Measurements from ENCODE around the gene GPRC5D. TPM values are rescaled to one million over a fixed set of nuclear protein-coding genes. Genes with fewer than 3 reads are reported as not detected.
A peak's percentile ranks its signal among the peaks of the same experiment; 100 is the strongest.

Gene GPRC5D
- total RNA-seq, 2 experiments from 2014 or later: not detected

GRCh38 chr12:12912711-12913110 lies 39.3 kb downstream of the GPRC5D start:
- H3K4me1 Mint-ChIP-seq (ENCODE audit: low read depth): peaks cover 29% of the 10 kb centered on the region
- no peak overlapping the region for H3K4me3 Mint-ChIP-seq
- CTCF ChIA-PET: interaction anchor here (1.6 kb wide), 1 partner anchor 68 kb away, joined by 4 read pairs; no protein-coding TSS in a partner anchor
- intact Hi-C loops (cut with micrococcal nuclease): no loop called here
- peaks cover 6% of the 10 kb centered on the region for H3K27me3 Mint-ChIP-seq (ENCODE audit: low read depth)
- H3K9me3 Mint-ChIP-seq: no peaks in the 10 kb centered on the region
- H3K36me3 Mint-ChIP-seq (ENCODE audit: low read depth): no peaks in the 10 kb centered on the region
- no peak overlapping the region for H3K27ac Mint-ChIP-seq
- DNase-seq: no peak

GRCh38 chr12:12909995-12910420 lies 42.0 kb downstream of the GPRC5D start:
- no peak for DNase-seq
- CTCF ChIA-PET: interaction anchor here (0.6 to 2.4 kb wide), 4 partner anchors 63 to 303 kb away, joined by 4 to 13 read pairs (median 4); no protein-coding TSS in a partner anchor
- Mint-ChIP-seq H3K9me3 (no peaks in the 10 kb centered on the region), H3K27me3 (ENCODE audit: low read depth) (no peaks in the 10 kb centered on the region), H3K36me3 (ENCODE audit: low read depth) (no peaks in the 10 kb centered on the region), H3K27ac (no peak overlapping the region), H3K4me3 (no peak overlapping the region), H3K4me1 (ENCODE audit: low read depth) (peaks cover 22% of the 10 kb centered on the region)
- intact Hi-C loops (cut with micrococcal nuclease): no loop called here

GRCh38 chr12:12909228-12909994 lies 42.6 kb downstream of the GPRC5D start:
- Mint-ChIP-seq H3K4me1 (ENCODE audit: low read depth) (peaks cover 22% of the 10 kb centered on the region), H3K27ac (no peak overlapping the region), H3K36me3 (ENCODE audit: low read depth) (no peaks in the 10 kb centered on the region), H3K4me3 (no peak overlapping the region), H3K9me3 (no peaks in the 10 kb centered on the region), H3K27me3 (ENCODE audit: low read depth) (no peaks in the 10 kb centered on the region)
- intact Hi-C loops (cut with micrococcal nuclease): no loop called here
- DNase-seq: no peak
- CTCF ChIA-PET: interaction anchor here (0.6 to 2.4 kb wide), 4 partner anchors 63 to 304 kb away, joined by 4 to 13 read pairs (median 4); no protein-coding TSS in a partner anchor

GRCh38 chr12:12908711-12909110 lies 43.3 kb downstream of the GPRC5D start:
- no peaks in the 10 kb centered on the region for H3K36me3 Mint-ChIP-seq (ENCODE audit: low read depth)
- peaks cover 22% of the 10 kb centered on the region for H3K4me1 Mint-ChIP-seq (ENCODE audit: low read depth)
- intact Hi-C loops (cut with micrococcal nuclease): no loop called here
- no peaks in the 10 kb centered on the region for H3K9me3 Mint-ChIP-seq
- no peaks in the 10 kb centered on the region for H3K27me3 Mint-ChIP-seq (ENCODE audit: low read depth)
- no peak overlapping the region for H3K27ac Mint-ChIP-seq
- no peak overlapping the region for H3K4me3 Mint-ChIP-seq
- CTCF ChIA-PET: interaction anchor here (1.6 to 2.4 kb wide), 2 partner anchors 8 to 72 kb away, joined by 5 to 13 read pairs; no protein-coding TSS in a partner anchor
- no peak for DNase-seq

- H3K4me3 Mint-ChIP-seq: no peak overlapping the region
- intact Hi-C loops (cut with micrococcal nuclease): no loop called here
- no peak overlapping the region for H3K27ac Mint-ChIP-seq
- no peak for DNase-seq
- H3K27me3 Mint-ChIP-seq (ENCODE audit: low read depth): no peaks in the 10 kb centered on the region
- H3K9me3 Mint-ChIP-seq: no peaks in the 10 kb centered on the region
- CTCF ChIA-PET: interaction anchor here (0.7 to 2.4 kb wide), 4 partner anchors 8 to 314 kb away, joined by 3 to 13 read pairs (median 4); no protein-coding TSS in a partner anchor
- no peaks in the 10 kb centered on the region for H3K36me3 Mint-ChIP-seq (ENCODE audit: low read depth)
- peaks cover 22% of the 10 kb centered on the region for H3K4me1 Mint-ChIP-seq (ENCODE audit: low read depth)
Measured at GRCh38 chr12:12908252-12908651, 43.7 kb downstream of the GPRC5D start.

- Mint-ChIP-seq H3K9me3 (no peaks in the 10 kb centered on the region), H3K4me3 (no peak overlapping the region), H3K4me1 (ENCODE audit: low read depth) (peaks cover 22% of the 10 kb centered on the region), H3K27me3 (ENCODE audit: low read depth) (no peaks in the 10 kb centered on the region), H3K36me3 (ENCODE audit: low read depth) (no peaks in the 10 kb centered on the region), H3K27ac (no peak overlapping the region)
- CTCF ChIA-PET: interaction anchor here (0.6 to 1.6 kb wide), 6 partner anchors 9 to 425 kb away, joined by 3 to 8 read pairs (median 3); no protein-coding TSS in a partner anchor
- DNase-seq: no peak
- intact Hi-C loops (cut with micrococcal nuclease): no loop called here
Measured at GRCh38 chr12:12907552-12907951, 44.4 kb downstream of the GPRC5D start.

GRCh38 chr12:12903642-12904609 lies 48.0 kb downstream of the GPRC5D start:
- Mint-ChIP-seq H3K9me3 (no peaks in the 10 kb centered on the region), H3K4me1 (ENCODE audit: low read depth) (peaks cover 30% of the 10 kb centered on the region), H3K27ac (no peak overlapping the region), H3K27me3 (ENCODE audit: low read depth) (peaks cover 4% of the 10 kb centered on the region), H3K4me3 (no peak overlapping the region), H3K36me3 (ENCODE audit: low read depth) (no peaks in the 10 kb centered on the region)
- CTCF ChIA-PET: no interaction called here
- DNase-seq: no peak
- intact Hi-C loops (cut with micrococcal nuclease): no loop called here

GRCh38 chr12:12902036-12902435 lies 49.9 kb downstream of the GPRC5D start:
- Mint-ChIP-seq H3K36me3 (ENCODE audit: low read depth) (no peaks in the 10 kb centered on the region), H3K4me1 (ENCODE audit: low read depth) (peaks cover 27% of the 10 kb centered on the region), H3K4me3 (no peak overlapping the region), H3K9me3 (no peaks in the 10 kb centered on the region), H3K27me3 (ENCODE audit: low read depth) (peaks cover 4% of the 10 kb centered on the region), H3K27ac (no peak overlapping the region)
- intact Hi-C loops (cut with micrococcal nuclease): no loop called here
- CTCF ChIA-PET: no interaction called here
- DNase-seq: no peak

- Mint-ChIP-seq H3K4me3 (no peak overlapping the region), H3K27me3 (ENCODE audit: low read depth) (peaks cover 4% of the 10 kb centered on the region), H3K36me3 (ENCODE audit: low read depth) (no peaks in the 10 kb centered on the region), H3K9me3 (no peaks in the 10 kb centered on the region), H3K4me1 (ENCODE audit: low read depth) (peaks cover 27% of the 10 kb centered on the region), H3K27ac (no peak overlapping the region)
- peak; percentile 59 for DNase-seq
- CTCF ChIA-PET: interaction anchor here (1.3 kb wide), 1 partner anchor 15 kb away, joined by 4 read pairs; no protein-coding TSS in a partner anchor
- intact Hi-C loops (cut with micrococcal nuclease): no loop called here
Measured at GRCh38 chr12:12901158-12901791, 50.7 kb downstream of the GPRC5D start.

- Mint-ChIP-seq H3K9me3 (no peaks in the 10 kb centered on the region), H3K4me3 (no peak overlapping the region), H3K36me3 (ENCODE audit: low read depth) (no peaks in the 10 kb centered on the region), H3K27ac (no peak overlapping the region), H3K27me3 (ENCODE audit: low read depth) (peaks cover 4% of the 10 kb centered on the region), H3K4me1 (ENCODE audit: low read depth) (peaks cover 31% of the 10 kb centered on the region)
- intact Hi-C loops (cut with micrococcal nuclease): no loop called here
- CTCF ChIA-PET: interaction anchor here (0.9 to 1.3 kb wide), 2 partner anchors 16 to 202 kb away, joined by 3 to 4 read pairs; no protein-coding TSS in a partner anchor
- DNase-seq: no peak
Measured at GRCh38 chr12:12900786-12901157, 51.2 kb downstream of the GPRC5D start.

- intact Hi-C loops (cut with micrococcal nuclease): loop anchor here (1.0 to 10.0 kb wide), 14 partner anchors 53 to 1485 kb away; partner anchors contain the start of genes CREBL2, DDX47, EMP1 and HEBP1
- CTCF ChIA-PET: interaction anchor here (0.9 to 1.3 kb wide), 4 partner anchors 17 to 203 kb away, joined by 3 to 4 read pairs (median 3); no protein-coding TSS in a partner anchor
- Mint-ChIP-seq H3K36me3 (ENCODE audit: low read depth) (no peaks in the 10 kb centered on the region), H3K4me3 (no peak overlapping the region), H3K9me3 (no peaks in the 10 kb centered on the region), H3K4me1 (ENCODE audit: low read depth) (peaks cover 31% of the 10 kb centered on the region), H3K27ac (peak overlapping the region; percentile 90), H3K27me3 (ENCODE audit: low read depth) (peaks cover 4% of the 10 kb centered on the region)
- peak; percentile 91 for DNase-seq
Measured at GRCh38 chr12:12899530-12900380, 52.2 kb downstream of the GPRC5D start.
